NCI-H2029 (cell line): ENCODE results near the gene TRIM59.
"Not testable (repeated sequence)": the region's sequence is repeated elsewhere in the genome, so short reads cannot be mapped to it uniquely, and the experiment has no call there.

ENCODE experiments used
- DNase-seq: peaks from one replicate; lab custom pipeline; 2025; lab: John Stamatoyannopoulos, UW

Gene TRIM59

GRCh38 chr3:160454995-160455394, 5.4 kb upstream of the TRIM59 start:
- DNase-seq, result no peak

- not testable (repeated sequence) for DNase-seq
Observed at GRCh38 chr3:160452251-160452650, 2.7 kb upstream of the TRIM59 start.

- no peak for DNase-seq
Observed at GRCh38 chr3:160451602-160452001, 2.0 kb upstream of the TRIM59 start.

GRCh38 chr3:160450846-160451245, 1.3 kb upstream of the TRIM59 start:
- DNase-seq, result no peak

GRCh38 chr3:160448845-160449635, 546 bp downstream of the TRIM59 start:
- DNase-seq, result peak; percentile 60

GRCh38 chr3:160447544-160447943, 2.0 kb downstream of the TRIM59 start:
- no peak for DNase-seq

GRCh38 chr3:160446522-160447056, 3.0 kb downstream of the TRIM59 start:
- no peak for DNase-seq

- DNase-seq, result no peak
Observed at GRCh38 chr3:160445854-160446253, 3.7 kb downstream of the TRIM59 start.

- no peak for DNase-seq
Observed at GRCh38 chr3:160444411-160444810, 5.2 kb downstream of the TRIM59 start.

GRCh38 chr3:160440687-160441086, 8.9 kb downstream of the TRIM59 start:
- DNase-seq, result no peak

GRCh38 chr3:160437083-160437455, 12.5 kb downstream of the TRIM59 start:
- DNase-seq, result no peak

GRCh38 chr3:160435747-160436146, 13.8 kb downstream of the TRIM59 start:
- no peak for DNase-seq

- DNase-seq, result no peak
Observed at GRCh38 chr3:160435095-160435494, 14.5 kb downstream of the TRIM59 start.

GRCh38 chr3:160434071-160434470, 15.5 kb downstream of the TRIM59 start:
- DNase-seq, result no peak

- DNase-seq, result no peak
Observed at GRCh38 chr3:160427832-160428424, 21.7 kb downstream of the TRIM59 start.

GRCh38 chr3:160417311-160417710, 32.3 kb downstream of the TRIM59 start:
- no peak for DNase-seq

- DNase-seq, result peak; percentile 51
Observed at GRCh38 chr3:160413613-160414248, 35.9 kb downstream of the TRIM59 start.

- no peak for DNase-seq
Observed at GRCh38 chr3:160412477-160412876, 37.1 kb downstream of the TRIM59 start.

- DNase-seq, result no peak
Observed at GRCh38 chr3:160409812-160410610, 39.6 kb downstream of the TRIM59 start.

- no peak for DNase-seq
Observed at GRCh38 chr3:160403796-160404470, 45.7 kb downstream of the TRIM59 start.

- no peak for DNase-seq
Observed at GRCh38 chr3:160403028-160403545, 46.5 kb downstream of the TRIM59 start.
